ENCODE results near the gene CASQ2.

DNA sequence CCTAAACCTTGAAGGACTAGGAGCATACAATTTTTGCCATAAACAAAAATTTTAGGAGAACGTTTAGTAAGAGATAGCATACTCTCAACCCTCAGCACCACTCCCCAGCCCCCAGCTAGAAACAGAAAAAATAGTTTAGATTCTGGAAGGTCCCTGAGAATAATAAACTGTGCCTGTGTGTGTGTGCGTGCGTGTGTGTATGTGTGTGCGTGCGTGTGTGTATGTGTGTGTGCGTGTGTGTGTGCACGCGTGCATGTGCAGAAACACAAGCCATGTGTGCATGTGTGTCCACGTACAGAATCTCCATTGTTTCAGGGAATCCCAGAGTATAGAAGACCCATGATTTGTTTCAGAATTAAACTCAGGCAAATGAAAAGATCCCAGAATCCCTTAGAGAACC, 62.6 kb downstream of the CASQ2 start:
- TF ChIP-seq, protein P1, sequence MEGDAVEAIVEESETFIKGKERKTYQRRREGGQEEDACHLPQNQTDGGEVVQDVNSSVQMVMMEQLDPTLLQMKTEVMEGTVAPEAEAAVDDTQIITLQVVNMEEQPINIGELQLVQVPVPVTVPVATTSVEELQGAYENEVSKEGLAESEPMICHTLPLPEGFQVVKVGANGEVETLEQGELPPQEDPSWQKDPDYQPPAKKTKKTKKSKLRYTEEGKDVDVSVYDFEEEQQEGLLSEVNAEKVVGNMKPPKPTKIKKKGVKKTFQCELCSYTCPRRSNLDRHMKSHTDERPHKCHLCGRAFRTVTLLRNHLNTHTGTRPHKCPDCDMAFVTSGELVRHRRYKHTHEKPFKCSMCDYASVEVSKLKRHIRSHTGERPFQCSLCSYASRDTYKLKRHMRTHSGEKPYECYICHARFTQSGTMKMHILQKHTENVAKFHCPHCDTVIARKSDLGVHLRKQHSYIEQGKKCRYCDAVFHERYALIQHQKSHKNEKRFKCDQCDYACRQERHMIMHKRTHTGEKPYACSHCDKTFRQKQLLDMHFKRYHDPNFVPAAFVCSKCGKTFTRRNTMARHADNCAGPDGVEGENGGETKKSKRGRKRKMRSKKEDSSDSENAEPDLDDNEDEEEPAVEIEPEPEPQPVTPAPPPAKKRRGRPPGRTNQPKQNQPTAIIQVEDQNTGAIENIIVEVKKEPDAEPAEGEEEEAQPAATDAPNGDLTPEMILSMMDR (IDR thresholded peaks at IDR 0.05; ENCODE audit: poor library complexity): no peak
- TF ChIP-seq EZH2phosphoT487 (IDR thresholded peaks at IDR 0.05; ENCODE audit: low read depth, severe bottlenecking, unreplicated experiment): no peak

Measured in hepatocyte (in vitro differentiated cells).